Left ventricle myocardium inferior (tissue), 1 donor: ENCODE measurements around the gene INPP5B. TPM values are rescaled to one million over a fixed set of nuclear protein-coding genes. Genes with fewer than 3 reads are reported as not detected.

Source experiments
- DNase-seq: peaks from one replicate; pipeline ENCODE4 v3.0.0-alpha.2; 2020
- H3K27ac ChIP-seq: fragments of 200-600 bp; replicated peaks from 2 replicates; pipeline ENCODE4 v1.8.0; 2021
- H3K27me3 ChIP-seq: fragments of 200-600 bp; 2 replicates; pipeline ENCODE4 v1.8.0; 2021; ENCODE audit warnings: low read depth
- H3K36me3 ChIP-seq: fragments of 200-600 bp; 2 replicates; pipeline ENCODE4 v1.8.0; 2021
- H3K4me1 ChIP-seq: fragments of 200-600 bp; 2 replicates; pipeline ENCODE4 v1.8.0; 2021
- H3K4me3 ChIP-seq: fragments of 200-600 bp; 2 replicates; pipeline ENCODE4 v1.8.0; 2021; ENCODE audit warnings: mild to moderate bottlenecking, moderate library complexity
- H3K9me3 ChIP-seq: fragments of 200-600 bp; replicated peaks from 2 replicates; pipeline ENCODE4 v1.8.0; 2021
- intact Hi-C: fragments of 100-400 bp; cut with micrococcal nuclease; formaldehyde crosslinking; loops from one replicate; pipeline ENCODE4 v1.11.0; 2022
- total RNA-seq: library from RNA; stranded (reverse); fragmentation: NEBNext Ultra II Directional; extraction: Animal tissue kit (Norgen Biotek cat#: 25700); gene quantifications from one replicate; pipeline ENCODE4 v1.2.1, GENCODE V29; 2021
- TF ChIP-seq, protein P1 (sequence below): fragments of 200-600 bp; IDR thresholded peaks from 2 replicates; pipeline ENCODE4 v1.8.0; 2021; ENCODE audit warnings: antibody characterized with exemption, mild to moderate bottlenecking, borderline replicate concordance
- donor health status: DM: no; HTN: yes; CAD: no; lungs with severe emphysema.

The INPP5B gene
- total RNA-seq, 1 donor from 2014 or later: 10.9 TPM

DNA sequence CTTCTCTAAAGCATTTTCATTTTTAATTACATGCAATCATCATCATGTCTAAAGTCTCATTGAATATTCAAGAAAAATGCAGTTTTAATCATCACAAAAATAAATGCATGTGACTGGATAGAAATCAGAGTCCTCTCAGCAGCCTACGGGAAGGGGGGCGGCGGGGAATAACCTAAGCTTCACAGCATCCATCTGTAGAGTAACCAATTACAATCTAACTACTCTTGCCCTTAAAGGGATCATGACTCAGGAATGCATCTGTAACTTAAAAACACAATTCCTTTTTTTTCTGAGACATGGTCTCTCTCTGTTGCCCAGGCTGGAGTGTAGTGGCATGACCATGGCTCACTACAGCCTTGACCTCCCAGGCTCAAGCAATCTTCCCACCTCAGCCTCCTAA lies 110.1 kb downstream of the INPP5B start:
- no peaks in the 10 kb centered on the region for H3K9me3 ChIP-seq
- H3K36me3 ChIP-seq: peaks cover 81% of the 10 kb centered on the region
- TF ChIP-seq, protein P1, sequence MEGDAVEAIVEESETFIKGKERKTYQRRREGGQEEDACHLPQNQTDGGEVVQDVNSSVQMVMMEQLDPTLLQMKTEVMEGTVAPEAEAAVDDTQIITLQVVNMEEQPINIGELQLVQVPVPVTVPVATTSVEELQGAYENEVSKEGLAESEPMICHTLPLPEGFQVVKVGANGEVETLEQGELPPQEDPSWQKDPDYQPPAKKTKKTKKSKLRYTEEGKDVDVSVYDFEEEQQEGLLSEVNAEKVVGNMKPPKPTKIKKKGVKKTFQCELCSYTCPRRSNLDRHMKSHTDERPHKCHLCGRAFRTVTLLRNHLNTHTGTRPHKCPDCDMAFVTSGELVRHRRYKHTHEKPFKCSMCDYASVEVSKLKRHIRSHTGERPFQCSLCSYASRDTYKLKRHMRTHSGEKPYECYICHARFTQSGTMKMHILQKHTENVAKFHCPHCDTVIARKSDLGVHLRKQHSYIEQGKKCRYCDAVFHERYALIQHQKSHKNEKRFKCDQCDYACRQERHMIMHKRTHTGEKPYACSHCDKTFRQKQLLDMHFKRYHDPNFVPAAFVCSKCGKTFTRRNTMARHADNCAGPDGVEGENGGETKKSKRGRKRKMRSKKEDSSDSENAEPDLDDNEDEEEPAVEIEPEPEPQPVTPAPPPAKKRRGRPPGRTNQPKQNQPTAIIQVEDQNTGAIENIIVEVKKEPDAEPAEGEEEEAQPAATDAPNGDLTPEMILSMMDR: no peak
- intact Hi-C loops: no loop called here
- H3K4me3 ChIP-seq: no peak overlapping the region
- H3K27me3 ChIP-seq: no peaks in the 10 kb centered on the region
- no peak for DNase-seq
- H3K27ac ChIP-seq: no peak overlapping the region
- H3K4me1 ChIP-seq: peaks cover 12% of the 10 kb centered on the region

DNA sequence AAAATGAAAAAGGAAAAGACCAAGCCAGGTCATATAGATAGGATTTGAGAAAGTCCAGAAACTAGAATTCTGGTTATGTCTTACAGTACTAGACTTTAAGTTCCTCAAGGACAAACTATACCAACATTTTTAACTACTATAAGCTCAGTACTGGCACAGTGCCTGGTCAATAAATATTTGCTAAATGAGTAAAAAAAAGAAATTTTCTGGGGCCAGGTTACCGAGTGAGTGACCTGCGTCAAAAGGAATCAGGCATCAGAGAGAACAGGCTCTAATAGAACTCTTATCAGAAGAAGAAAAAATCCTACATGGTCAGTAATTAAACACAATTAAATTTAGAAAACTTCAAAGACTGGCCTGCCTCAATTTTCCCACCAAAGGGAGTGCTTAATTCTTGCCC lies 115.0 kb downstream of the INPP5B start:
- Histone ChIP-seq H3K36me3 (peaks cover 83% of the 10 kb centered on the region), H3K27me3 (no peaks in the 10 kb centered on the region), H3K4me1 (no peaks in the 10 kb centered on the region), H3K27ac (no peak overlapping the region), H3K9me3 (no peaks in the 10 kb centered on the region), H3K4me3 (no peak overlapping the region)
- DNase-seq: no peak
- intact Hi-C loops: no loop called here
- TF ChIP-seq, protein P1: no peak

DNA sequence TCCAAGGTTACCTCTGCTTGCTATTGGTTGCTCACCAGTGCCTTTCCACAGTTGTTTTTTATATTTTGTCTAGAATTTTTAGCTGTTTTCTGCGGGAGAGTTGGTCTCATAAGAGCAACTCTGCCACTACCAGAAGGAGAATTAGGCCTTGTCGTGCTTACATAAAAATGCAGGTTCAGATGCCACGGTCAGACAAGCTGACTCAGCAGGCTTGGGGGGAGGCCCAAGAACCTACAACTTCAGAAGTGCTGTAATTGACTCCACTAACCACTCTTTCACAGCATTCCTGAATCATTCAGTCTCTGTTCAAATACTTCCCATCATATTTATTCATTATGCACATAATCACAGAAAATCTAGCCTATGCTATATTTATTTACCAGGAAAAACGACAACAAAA lies 115.7 kb downstream of the INPP5B start:
- Histone ChIP-seq H3K27ac (no peak overlapping the region), H3K27me3 (no peaks in the 10 kb centered on the region), H3K9me3 (no peaks in the 10 kb centered on the region), H3K4me1 (no peaks in the 10 kb centered on the region), H3K36me3 (peaks cover 85% of the 10 kb centered on the region), H3K4me3 (no peak overlapping the region)
- DNase-seq: no peak
- intact Hi-C loops: no loop called here
- TF ChIP-seq, protein P1: no peak

DNA sequence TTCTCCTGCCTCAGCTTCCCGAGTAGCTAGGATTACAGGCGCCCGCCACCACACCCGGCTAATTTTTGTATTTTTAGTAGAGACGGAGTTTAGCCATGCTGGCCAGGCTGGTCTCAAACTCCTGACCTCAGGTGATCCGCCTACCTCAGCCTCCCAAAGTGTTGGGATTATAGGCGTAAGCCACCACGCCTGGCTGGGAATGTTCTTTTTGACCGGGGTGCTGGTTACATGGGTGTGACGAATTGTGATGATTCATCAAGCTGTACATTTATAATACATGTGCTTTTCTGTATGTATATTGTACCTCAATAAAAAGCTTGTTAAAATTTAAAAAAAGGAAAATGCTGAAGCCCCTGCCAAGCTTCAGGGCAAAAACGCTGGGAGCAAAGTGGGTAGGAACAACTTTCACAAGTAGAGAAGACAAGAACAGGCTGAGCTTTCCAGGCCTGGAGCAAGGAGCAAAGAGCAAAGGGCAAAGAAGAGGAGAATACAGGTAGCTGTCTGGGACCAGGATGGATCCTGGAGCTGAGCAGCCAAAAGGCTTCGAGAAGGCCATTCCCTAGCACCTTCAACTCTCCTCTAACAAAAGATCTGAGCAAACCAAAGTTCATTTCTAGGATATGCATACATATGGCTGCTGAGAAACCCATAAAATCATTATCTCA lies 118.3 kb downstream of the INPP5B start:
- Histone ChIP-seq H3K9me3 (no peaks in the 10 kb centered on the region), H3K4me1 (no peaks in the 10 kb centered on the region), H3K27me3 (no peaks in the 10 kb centered on the region), H3K36me3 (peaks cover 77% of the 10 kb centered on the region), H3K4me3 (no peak overlapping the region), H3K27ac (no peak overlapping the region)
- intact Hi-C loops: no loop called here
- TF ChIP-seq, protein P1: no peak
- no peak for DNase-seq

DNA sequence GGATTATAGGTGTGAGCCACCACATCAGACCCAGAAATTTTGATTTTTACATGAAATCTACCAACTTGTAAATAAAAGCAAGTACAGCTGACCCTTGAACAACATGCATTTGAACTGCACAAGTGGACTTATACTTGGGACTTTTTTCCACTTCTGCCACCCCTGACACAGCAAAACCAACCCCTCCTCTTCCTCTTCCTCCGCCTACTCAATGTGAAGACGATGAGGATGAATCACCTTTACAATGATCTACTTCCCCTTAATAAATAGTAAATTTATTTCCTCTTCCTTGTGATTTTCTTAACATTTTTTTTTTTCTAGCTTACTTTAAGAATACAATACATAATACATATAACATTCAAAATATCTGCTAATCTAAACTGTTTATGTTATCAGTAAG lies 121.3 kb downstream of the INPP5B start:
- DNase-seq: no peak
- no peaks in the 10 kb centered on the region for H3K9me3 ChIP-seq
- H3K27me3 ChIP-seq: no peaks in the 10 kb centered on the region
- H3K4me3 ChIP-seq: no peak overlapping the region
- intact Hi-C loops: no loop called here
- TF ChIP-seq, protein P1: no peak
- H3K27ac ChIP-seq: no peak overlapping the region
- H3K4me1 ChIP-seq: no peaks in the 10 kb centered on the region
- H3K36me3 ChIP-seq: peaks cover 79% of the 10 kb centered on the region
